Neuronal stem cell (in vitro differentiated cells): ENCODE results near the gene SPDYE16.
"Not testable (repeated sequence)": the region's sequence is repeated elsewhere in the genome, so short reads cannot be mapped to it uniquely, and the experiment has no call there.

Experiments
- DNase-seq: peaks from one replicate; pipeline ENCODE4 v3.0.0-alpha.2; 2013; ENCODE audit warnings: low spot score
- H2AFZ ChIP-seq: one replicate; pipeline ENCODE4 v1.6.1; 2013; ENCODE audit warnings: mild to moderate bottlenecking, low read length, inconsistent platforms
- H2AK5ac ChIP-seq: 2 replicates; pipeline ENCODE4 v1.6.1; 2013; ENCODE audit warnings: low read depth, mild to moderate bottlenecking, inconsistent platforms, low read length, moderate library complexity, mixed read lengths
- H2BK120ac ChIP-seq: 2 replicates; pipeline ENCODE4 v1.6.1; 2013; ENCODE audit warnings: low read depth, mild to moderate bottlenecking, inconsistent platforms, low read length, moderate library complexity, mixed read lengths
- H2BK12ac ChIP-seq: one replicate; pipeline ENCODE4 v1.6.1; 2013; ENCODE audit warnings: low read length, inconsistent platforms
- H2BK15ac ChIP-seq: 2 replicates; pipeline ENCODE4 v1.6.1; 2013; ENCODE audit warnings: mild to moderate bottlenecking, low read length, inconsistent platforms, mixed read lengths
- H2BK5ac ChIP-seq: one replicate; pipeline ENCODE4 v1.6.1; 2013; ENCODE audit warnings: inconsistent platforms, mild to moderate bottlenecking, low read length, moderate library complexity
- H3K14ac ChIP-seq: one replicate; pipeline ENCODE4 v1.6.1; 2013; ENCODE audit warnings: low read length, inconsistent platforms
- H3K18ac ChIP-seq: 2 replicates; pipeline ENCODE4 v1.6.1; 2013; ENCODE audit warnings: low read length, inconsistent platforms
- H3K23ac ChIP-seq: 2 replicates; pipeline ENCODE4 v1.6.1; 2013; ENCODE audit warnings: low read depth, mild to moderate bottlenecking, mixed read lengths, low read length, inconsistent platforms; ENCODE audit not compliant: poor library complexity
- H3K27ac ChIP-seq: replicated peaks from 3 replicates; pipeline ENCODE4 v1.5.1; 2013; ENCODE audit warnings: low read length, inconsistent platforms
- H3K27me3 ChIP-seq, 3 experiments: 2 replicates each; pipeline ENCODE4 v1.6.1; 2013; ENCODE audit warnings: low read length in 3 of 3, mild to moderate bottlenecking in 2 of 3, inconsistent platforms in 1 of 3, low read depth in 1 of 3, mixed read lengths in 1 of 3, moderate library complexity in 1 of 3; ENCODE audit not compliant: control insufficient read depth in 3 of 3, insufficient read depth in 3 of 3
- H3K36me3 ChIP-seq, 2 donors: replicated peaks in 1 of 2; 2 replicates each; pipeline ENCODE4 v1.6.1; 2013; ENCODE audit warnings: low read length in 2 of 2; ENCODE audit not compliant: control insufficient read depth in 2 of 2, insufficient read depth in 2 of 2
- H3K4ac ChIP-seq: 2 replicates; pipeline ENCODE4 v1.6.1; 2013; ENCODE audit warnings: inconsistent platforms, mild to moderate bottlenecking, low read length, moderate library complexity
- H3K4me1 ChIP-seq, 2 donors: 1 replicate in 1 of 2; 2 replicates in 1 of 2; pipeline ENCODE4 v1.6.1; 2013; ENCODE audit warnings: low read length in 2 of 2, low read depth in 1 of 2; ENCODE audit not compliant: control insufficient read depth in 2 of 2, insufficient read depth in 1 of 2
- H3K4me2 ChIP-seq: one replicate; pipeline ENCODE4 v1.6.1; 2013; ENCODE audit warnings: mild to moderate bottlenecking, low read length, inconsistent platforms; ENCODE audit not compliant: insufficient read depth, poor library complexity, severe bottlenecking
- H3K4me3 ChIP-seq, 2 donors: 2 replicates each; pipeline ENCODE4 v1.5.1; 2013; ENCODE audit warnings: low read length in 2 of 2, mild to moderate bottlenecking in 2 of 2, inconsistent platforms in 1 of 2, moderate library complexity in 1 of 2
- H3K79me1 ChIP-seq: one replicate; pipeline ENCODE4 v1.6.1; 2013; ENCODE audit warnings: low read depth, mild to moderate bottlenecking, inconsistent platforms, low read length, moderate library complexity
- H3K9ac ChIP-seq: one replicate; pipeline ENCODE4 v1.6.1; 2013; ENCODE audit warnings: mild to moderate bottlenecking, low read depth, low read length, inconsistent platforms; ENCODE audit not compliant: poor library complexity
- H3K9me3 ChIP-seq, 2 donors: replicated peaks in 1 of 2; 2 replicates each; pipeline versions ENCODE3 to v1.6.1; 2013; ENCODE audit warnings: low read length in 2 of 2, mild to moderate bottlenecking in 2 of 2, inconsistent platforms in 1 of 2, low read depth in 1 of 2, mixed read lengths in 1 of 2, moderate library complexity in 1 of 2; ENCODE audit not compliant: control insufficient read depth in 2 of 2, insufficient read depth in 1 of 2
- H4K8ac ChIP-seq: one replicate; pipeline ENCODE4 v1.6.1; 2013; ENCODE audit warnings: low read depth, mild to moderate bottlenecking, inconsistent platforms, low read length, moderate library complexity
- H4K91ac ChIP-seq: one replicate; pipeline ENCODE4 v1.6.1; 2013; ENCODE audit warnings: low read length, low read depth, mild to moderate bottlenecking, inconsistent platforms; ENCODE audit not compliant: poor library complexity
- WGBS, 2 donors: extraction: QIAGEN DNeasy Blood & Tissue Kit; methylation state at CpG; one replicate each; pipeline ENCODE4 v1.1.7; 2013; ENCODE audit warnings: missing lambda C conversion rate in 2 of 2, mixed read lengths in 1 of 2; ENCODE audit not compliant: insufficient read length in 2 of 2, insufficient replicate concordance in 1 of 2; ENCODE audit errors: extremely low coverage in 2 of 2; 5-methylcytosine and 5-hydroxymethylcytosine counted together

Gene SPDYE16

DNA sequence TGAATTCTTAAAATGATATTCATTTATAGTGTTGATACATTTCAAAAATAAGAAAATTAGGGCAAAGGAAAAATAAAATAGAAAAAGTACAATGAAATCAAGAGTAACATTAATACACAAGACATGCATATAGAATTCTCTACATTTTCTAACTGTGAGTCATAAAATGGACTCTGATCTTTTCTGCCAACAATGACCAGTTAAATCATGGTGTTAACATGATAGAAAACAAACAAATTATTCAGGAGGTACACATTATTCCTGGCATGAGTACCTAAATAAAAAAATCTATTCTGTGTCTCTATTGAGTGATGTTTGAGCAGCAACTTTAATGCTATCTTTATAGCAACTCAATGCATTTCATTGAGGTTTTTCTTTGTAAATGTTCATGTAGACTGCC is 25.6 kb upstream of the SPDYE16 start:
- H3K18ac ChIP-seq, H3K4me3 ChIP-seq, H4K91ac ChIP-seq, H2BK5ac ChIP-seq, H3K79me1 ChIP-seq, H3K4ac ChIP-seq, H3K4me1 ChIP-seq, H3K14ac ChIP-seq, H2BK12ac ChIP-seq, DNase-seq, H2AFZ ChIP-seq, H3K27ac ChIP-seq, H2AK5ac ChIP-seq, H3K23ac ChIP-seq, H3K27me3 ChIP-seq, H2BK15ac ChIP-seq, H4K8ac ChIP-seq, H3K9ac ChIP-seq, H3K4me2 ChIP-seq, H3K9me3 ChIP-seq, H2BK120ac ChIP-seq: not testable (repeated sequence)
- peaks cover 0 to 28% of the 10 kb centered on the region in 2 donors for H3K36me3 ChIP-seq

DNA sequence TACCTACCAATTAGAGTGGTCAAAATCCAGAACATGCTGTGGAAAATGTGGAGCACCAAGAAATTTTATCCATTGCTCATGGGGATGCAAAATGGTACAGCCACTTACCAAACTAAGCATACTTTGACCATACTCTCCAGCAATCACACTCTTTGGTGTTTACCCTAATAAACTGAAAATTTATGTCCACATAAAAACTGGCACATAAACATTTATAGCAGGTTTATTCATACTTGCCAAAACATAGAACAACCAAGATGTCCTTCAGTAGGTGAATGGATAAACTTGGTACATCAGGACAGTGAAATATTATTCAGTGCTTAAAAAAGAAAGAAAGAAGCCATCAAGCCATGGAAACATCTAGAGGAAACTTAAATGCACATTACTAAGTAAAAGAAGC is 24.7 kb upstream of the SPDYE16 start:
- not testable (repeated sequence) for H3K4me3 ChIP-seq, H3K4me1 ChIP-seq, H2BK120ac ChIP-seq, H3K27ac ChIP-seq, H3K9ac ChIP-seq, H4K8ac ChIP-seq, H3K14ac ChIP-seq, H3K23ac ChIP-seq, DNase-seq, H3K4ac ChIP-seq, H3K9me3 ChIP-seq, H4K91ac ChIP-seq, H2BK5ac ChIP-seq, H3K18ac ChIP-seq, H2AK5ac ChIP-seq, H3K4me2 ChIP-seq, H3K79me1 ChIP-seq, H2BK12ac ChIP-seq, H3K27me3 ChIP-seq, H2AFZ ChIP-seq, H2BK15ac ChIP-seq
- H3K36me3 ChIP-seq, result peaks cover 0 to 26% of the 10 kb centered on the region in 2 donors

DNA sequence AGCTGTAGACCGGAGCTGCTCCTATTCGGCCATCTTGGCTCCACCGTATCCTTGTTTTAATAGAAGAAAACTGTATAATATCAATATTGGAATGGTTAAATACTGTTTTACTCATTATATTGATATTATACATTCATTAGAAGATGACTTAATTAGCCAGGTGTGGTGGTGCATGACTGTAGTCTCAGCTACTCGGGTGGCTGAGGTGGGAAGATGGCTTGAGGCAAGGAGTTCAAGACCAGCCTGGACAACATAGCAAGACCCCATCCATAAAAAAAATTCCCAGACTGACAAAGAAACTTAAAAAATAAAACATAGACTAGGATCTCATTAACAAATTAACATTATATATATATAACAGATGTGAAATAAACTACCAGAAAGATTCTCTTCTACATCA is 24.2 kb upstream of the SPDYE16 start:
- H2BK12ac ChIP-seq, H3K79me1 ChIP-seq, H3K27me3 ChIP-seq, H2BK5ac ChIP-seq, H2AFZ ChIP-seq, H2BK120ac ChIP-seq, DNase-seq, H2BK15ac ChIP-seq, H3K9me3 ChIP-seq, H3K27ac ChIP-seq, H3K9ac ChIP-seq, H2AK5ac ChIP-seq, H4K91ac ChIP-seq, H4K8ac ChIP-seq, H3K4me1 ChIP-seq, H3K4ac ChIP-seq, H3K4me2 ChIP-seq, H3K14ac ChIP-seq, H3K4me3 ChIP-seq, H3K23ac ChIP-seq, H3K18ac ChIP-seq: not testable (repeated sequence)
- H3K36me3 ChIP-seq, result peaks cover 0 to 22% of the 10 kb centered on the region in 2 donors
- no CpG with 5 or more reads among the region's 4 CpGs for WGBS, 2 donors

DNA sequence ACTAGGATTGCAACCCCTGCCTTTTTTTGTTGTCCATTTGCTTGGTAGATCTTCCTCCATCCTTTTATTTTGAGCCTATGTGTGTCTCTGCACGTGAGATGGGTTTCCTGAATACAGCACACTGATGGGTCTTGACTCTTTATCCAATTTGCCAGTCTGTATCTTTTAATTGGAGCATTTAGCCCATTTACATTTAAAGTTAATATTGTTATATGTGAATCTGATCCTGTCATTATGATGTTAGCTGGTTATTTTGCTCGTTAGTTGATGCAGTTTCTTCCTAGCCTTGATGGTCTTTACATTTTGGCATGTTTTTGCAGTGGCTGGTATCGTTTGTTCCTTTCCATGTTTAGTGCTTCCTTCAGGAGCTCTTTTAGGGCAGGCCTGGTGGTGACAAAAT is 21.9 kb upstream of the SPDYE16 start:
- not testable (repeated sequence) for H2BK15ac ChIP-seq, H2BK120ac ChIP-seq, H3K18ac ChIP-seq, H4K8ac ChIP-seq, H2BK12ac ChIP-seq, H2AK5ac ChIP-seq, H3K79me1 ChIP-seq, H3K14ac ChIP-seq, H3K27ac ChIP-seq, H3K27me3 ChIP-seq, H3K4me1 ChIP-seq, H3K4ac ChIP-seq, H2BK5ac ChIP-seq, H2AFZ ChIP-seq, H3K4me3 ChIP-seq, H3K9me3 ChIP-seq, H3K9ac ChIP-seq, H3K4me2 ChIP-seq, DNase-seq, H3K23ac ChIP-seq, H4K91ac ChIP-seq
- no CpG with 5 or more reads among the region's 3 CpGs for WGBS, 2 donors
- H3K36me3 ChIP-seq, result peaks cover 0 to 11% of the 10 kb centered on the region in 2 donors
